Measurements from ENCODE around the gene ETFA. TPM values are rescaled to one million over a fixed set of nuclear protein-coding genes. Genes with fewer than 3 reads are reported as not detected.

ETFA gene
- total and polyA plus RNA-seq, 2 of the 8 experiments (the other 6 are each of a cell fraction or from before 2014, with no cell fraction given) = 60.9 to 90.0 TPM

DNA sequence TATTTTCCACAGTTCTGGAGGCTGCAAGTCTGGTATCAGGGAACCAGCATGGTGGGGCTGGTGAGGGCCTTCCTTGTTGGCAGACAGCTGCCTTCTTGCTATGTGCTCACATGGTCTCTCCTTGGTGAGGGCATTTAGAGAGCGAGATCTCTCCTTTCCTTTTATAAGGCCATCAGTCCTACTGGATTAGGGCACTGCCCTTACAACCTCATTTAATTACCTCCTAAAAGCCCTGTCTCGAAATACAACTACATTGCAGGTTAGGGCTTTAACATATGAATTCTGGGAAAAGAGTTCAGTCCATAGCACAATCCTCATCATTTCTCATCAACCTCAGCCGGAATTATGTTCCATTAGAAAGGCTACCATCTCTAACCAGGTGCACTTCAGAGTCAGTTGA is 47.2 kb upstream of the ETFA start:
- no peak overlapping the region for H3K23ac ChIP-seq (ENCODE audit: insufficient read length)
- no peaks in the 10 kb centered on the region for H3K79me2 ChIP-seq (ENCODE audit: control insufficient read depth in 1 of 2, insufficient read depth in 2 of 2, low read length in 2 of 2)
- H3K79me1 ChIP-seq (ENCODE audit: low read depth, low read length) = no peaks in the 10 kb centered on the region
- no peak overlapping the region for H2BK120ac ChIP-seq (replicated peaks; ENCODE audit: low read depth, low read length)
- H2BK20ac ChIP-seq (ENCODE audit: low read length) = no peak overlapping the region
- H2BK15ac ChIP-seq (ENCODE audit: low read length) = no peak overlapping the region
- H2BK5ac ChIP-seq (ENCODE audit: low read depth, low read length) = no peak overlapping the region
- no peak overlapping the region for H3K4me3 ChIP-seq (ENCODE audit: extremely low read depth in 1 of 4, insufficient read depth in 2 of 4, low read depth in 3 of 4, low read length in 4 of 4)
- H3K9me3 ChIP-seq (ENCODE audit: insufficient read depth in 2 of 2, low read depth in 1 of 2, low read length in 1 of 2) = no peaks in the 10 kb centered on the region
- no peak overlapping the region for H3K18ac ChIP-seq (ENCODE audit: extremely low read depth, low read length)
- ChIA-PET CTCF (ENCODE audit: partially characterized antibody) (interaction anchor here (1.6 kb wide), 1 partner anchor 11 kb away, joined by 6 read pairs; no protein-coding TSS in a partner anchor), POLR2A (ENCODE audit: partially characterized antibody) (no interaction called here)
- no peak overlapping the region for H2BK12ac ChIP-seq (ENCODE audit: low read depth, low read length)
- H3K4me1 ChIP-seq (replicated peaks in 1 of 4; ENCODE audit: control insufficient read depth in 3 of 4, insufficient read depth in 4 of 4, low read length in 3 of 4) = no peaks in the 10 kb centered on the region
- H3K27me3 ChIP-seq (replicated peaks in 1 of 4; ENCODE audit: control insufficient read depth in 3 of 4, extremely low read depth in 1 of 4, insufficient read depth in 3 of 4, low read length in 3 of 4) = no peaks in the 10 kb centered on the region; a peak in 1 of 7 replicates
- FAIRE-seq = no peak
- no peak overlapping the region for H2AFZ ChIP-seq (ENCODE audit: low read length)
- no peak overlapping the region for H4K5ac ChIP-seq (ENCODE audit: insufficient read length, low read depth, low read length)
- H3K27ac ChIP-seq (ENCODE audit: low read depth, low read length) = no peak overlapping the region
- 93% methylated on average over 3 of the region's 3 CpGs; no CpG with 5 or more reads in 1 of the 2 experiments for whole genome bisulfite sequencing, 2 experiments (ENCODE audit: extremely low coverage in 1 of 2, insufficient coverage in 1 of 2, insufficient read length in 1 of 2, insufficient replicate concordance in 2 of 2, low coverage in 1 of 2, low lambda C conversion rate in 2 of 2, missing lambda C conversion rate in 1 of 2)
- H3K14ac ChIP-seq (ENCODE audit: insufficient read length) = no peak overlapping the region
- no peaks in the 10 kb centered on the region; the same call in 1 of the 2 replicates for H3K23me2 ChIP-seq (ENCODE audit: low read depth, low read length)
- no peak overlapping the region for H4K8ac ChIP-seq (ENCODE audit: extremely low read depth, insufficient read depth, low read length)
- no peaks in the 10 kb centered on the region for H4K20me1 ChIP-seq (replicated peaks in 1 of 2; ENCODE audit: control insufficient read depth in 1 of 2, insufficient read depth in 2 of 2, low read length in 2 of 2)
- H3K9ac ChIP-seq (replicated peaks in 1 of 4; ENCODE audit: extremely low read depth in 1 of 4, low read depth in 3 of 4, low read length in 3 of 4) = no peak overlapping the region
- no peak overlapping the region for H3K56ac ChIP-seq (replicated peaks; ENCODE audit: insufficient read length, low read depth, low read length)
- H3K36me3 ChIP-seq (ENCODE audit: control insufficient read depth in 2 of 4, insufficient read depth in 4 of 4, low read length in 3 of 4) = no peaks in the 10 kb centered on the region
- no peak overlapping the region for H3K4ac ChIP-seq (replicated peaks; ENCODE audit: insufficient read length, low read depth, low read length)
- no peak overlapping the region for H2AK5ac ChIP-seq (ENCODE audit: low read depth, low read length)
- no peak overlapping the region for H4K91ac ChIP-seq (replicated peaks; ENCODE audit: insufficient read length, low read length)
- H3K4me2 ChIP-seq (ENCODE audit: insufficient read depth in 1 of 2, low read depth in 2 of 2, low read length in 2 of 2) = no peak overlapping the region
- no peak for DNase-seq (ENCODE audit: low read depth in 1 of 2, low spot score in 2 of 2)
- TF ChIP-seq, protein P1, sequence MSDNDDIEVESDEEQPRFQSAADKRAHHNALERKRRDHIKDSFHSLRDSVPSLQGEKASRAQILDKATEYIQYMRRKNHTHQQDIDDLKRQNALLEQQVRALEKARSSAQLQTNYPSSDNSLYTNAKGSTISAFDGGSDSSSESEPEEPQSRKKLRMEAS (IDR thresholded peaks at IDR 0.05) = no peak
- TF ChIP-seq, protein P2, sequence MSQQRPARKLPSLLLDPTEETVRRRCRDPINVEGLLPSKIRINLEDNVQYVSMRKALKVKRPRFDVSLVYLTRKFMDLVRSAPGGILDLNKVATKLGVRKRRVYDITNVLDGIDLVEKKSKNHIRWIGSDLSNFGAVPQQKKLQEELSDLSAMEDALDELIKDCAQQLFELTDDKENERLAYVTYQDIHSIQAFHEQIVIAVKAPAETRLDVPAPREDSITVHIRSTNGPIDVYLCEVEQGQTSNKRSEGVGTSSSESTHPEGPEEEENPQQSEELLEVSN (IDR thresholded peaks at IDR 0.05) = no peak
- TF ChIP-seq TAF1 (IDR thresholded peaks at IDR 0.05; ENCODE audit: low read depth, low read length) (no peak), NRF1 (IDR thresholded peaks at IDR 0.05; ENCODE audit: low read depth, low read length) (no peak), CTBP2 (IDR thresholded peaks at IDR 0.05; ENCODE audit: borderline replicate concordance, insufficient read depth, insufficient read length, low read length) (no peak), ASH2L (IDR thresholded peaks at IDR 0.05; ENCODE audit: low read length) (no peak), CBX5 (IDR thresholded peaks at IDR 0.05; ENCODE audit: low read depth, low read length) (no peak), KDM4A (IDR thresholded peaks at IDR 0.05; ENCODE audit: low read depth, low read length, severe bottlenecking) (no peak), GTF2F1 (IDR thresholded peaks at IDR 0.05; ENCODE audit: borderline replicate concordance, low read depth, low read length) (no peak), BCL11A (IDR thresholded peaks at IDR 0.05; ENCODE audit: low read depth in 2 of 2, low read length in 2 of 2) (no peak), CHD2 (IDR thresholded peaks at IDR 0.05; ENCODE audit: low read length) (no peak)

All from H1 (cell line).